ENCODE measurements around the gene DUS1L. TPM values are rescaled to one million over a fixed set of nuclear protein-coding genes. Genes with fewer than 3 reads are reported as not detected.
A peak's percentile ranks its signal among the peaks of the same experiment; 100 is the strongest.

Gene DUS1L
- total and polyA plus RNA-seq, 7 donors: 72.6 to 170 (median 117) TPM

- H3K36me3 ChIP-seq (ENCODE audit: insufficient read depth in 1 of 2, low read depth in 1 of 2): peaks cover 11 to 100% of the 10 kb centered on the region in 2 donors
- WGBS, 3 donors: 88 to 89% (median 88%) methylated on average over 33 to 39 of the region's 39 CpGs
- DNase-seq (peak; percentile 10 to 46), ATAC-seq (no peak)
- H3K27me3 ChIP-seq (ENCODE audit: insufficient read depth in 3 of 3, low read length in 2 of 3): no peaks in the 10 kb centered on the region
- no peaks in the 10 kb centered on the region for H3K4me1 ChIP-seq
- H3K4me3 ChIP-seq: no peak overlapping the region
- H3K27ac ChIP-seq: no peak overlapping the region
- intact Hi-C loops (cut with DNase I): no loop called here
- TF ChIP-seq, protein P1, sequence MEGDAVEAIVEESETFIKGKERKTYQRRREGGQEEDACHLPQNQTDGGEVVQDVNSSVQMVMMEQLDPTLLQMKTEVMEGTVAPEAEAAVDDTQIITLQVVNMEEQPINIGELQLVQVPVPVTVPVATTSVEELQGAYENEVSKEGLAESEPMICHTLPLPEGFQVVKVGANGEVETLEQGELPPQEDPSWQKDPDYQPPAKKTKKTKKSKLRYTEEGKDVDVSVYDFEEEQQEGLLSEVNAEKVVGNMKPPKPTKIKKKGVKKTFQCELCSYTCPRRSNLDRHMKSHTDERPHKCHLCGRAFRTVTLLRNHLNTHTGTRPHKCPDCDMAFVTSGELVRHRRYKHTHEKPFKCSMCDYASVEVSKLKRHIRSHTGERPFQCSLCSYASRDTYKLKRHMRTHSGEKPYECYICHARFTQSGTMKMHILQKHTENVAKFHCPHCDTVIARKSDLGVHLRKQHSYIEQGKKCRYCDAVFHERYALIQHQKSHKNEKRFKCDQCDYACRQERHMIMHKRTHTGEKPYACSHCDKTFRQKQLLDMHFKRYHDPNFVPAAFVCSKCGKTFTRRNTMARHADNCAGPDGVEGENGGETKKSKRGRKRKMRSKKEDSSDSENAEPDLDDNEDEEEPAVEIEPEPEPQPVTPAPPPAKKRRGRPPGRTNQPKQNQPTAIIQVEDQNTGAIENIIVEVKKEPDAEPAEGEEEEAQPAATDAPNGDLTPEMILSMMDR (IDR thresholded peaks at IDR 0.05): no peak
- no peaks in the 10 kb centered on the region for H3K9me3 ChIP-seq
These were observed 21.6 kb upstream of the DUS1L start for GRCh38 chr17:82086941-82087906.

- Histone ChIP-seq H3K27ac (no peak overlapping the region), H3K36me3 (ENCODE audit: insufficient read depth in 1 of 2, low read depth in 1 of 2) (peaks cover 11 to 100% of the 10 kb centered on the region in 2 donors), H3K27me3 (ENCODE audit: insufficient read depth in 3 of 3, low read length in 2 of 3) (no peaks in the 10 kb centered on the region), H3K4me1 (no peaks in the 10 kb centered on the region), H3K9me3 (no peaks in the 10 kb centered on the region), H3K4me3 (no peak overlapping the region)
- ATAC-seq (no peak), DNase-seq (peak; percentile 11 to 51)
- TF ChIP-seq, protein P1 (IDR thresholded peaks at IDR 0.05): no peak
- intact Hi-C loops (cut with DNase I): no loop called here
- WGBS, 3 donors: 86 to 92% (median 90%) methylated on average over 25 of the region's 25 CpGs
These were observed 20.5 kb upstream of the DUS1L start for GRCh38 chr17:82085931-82086764.

DNA sequence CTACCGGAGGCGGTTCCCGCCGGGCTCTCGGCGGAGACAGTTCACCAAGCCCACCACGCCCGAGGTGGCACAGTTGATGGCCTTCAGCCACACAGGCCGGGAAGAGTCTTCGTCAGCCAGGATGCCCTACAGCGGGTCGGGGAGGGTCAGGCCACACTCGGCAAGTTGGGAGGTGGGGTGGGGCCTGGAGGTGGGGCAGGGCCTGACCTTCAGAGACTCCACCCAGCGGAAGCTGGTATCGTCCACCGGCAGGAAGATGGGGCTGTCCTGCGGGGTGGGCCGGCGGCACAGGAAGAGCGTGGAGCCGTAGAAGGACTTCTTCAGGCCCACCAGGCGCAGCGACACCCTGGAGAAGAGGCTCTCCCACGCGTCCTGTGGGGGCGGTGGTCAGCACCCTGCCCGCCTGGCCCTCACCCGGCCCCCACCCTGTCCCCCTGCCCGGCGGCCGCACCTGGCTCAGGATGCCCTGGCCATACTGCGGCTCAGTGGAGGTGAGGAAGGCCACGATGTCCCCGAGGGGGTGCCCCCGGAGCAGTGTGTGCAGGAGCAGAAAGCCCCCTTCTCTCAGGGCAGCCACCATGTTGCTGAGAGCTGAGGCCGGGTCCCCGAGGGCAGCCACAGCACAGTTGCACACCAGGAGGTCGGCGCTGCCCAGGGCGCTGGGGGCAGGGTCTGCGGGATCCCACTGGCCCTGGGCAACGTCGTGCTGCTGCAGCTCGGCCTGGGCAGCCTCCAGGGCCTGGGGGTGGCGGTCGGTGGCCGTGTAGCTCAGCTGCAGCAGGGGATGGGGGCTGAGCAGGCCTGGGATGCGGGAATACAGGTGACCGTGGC is 19.6 kb upstream of the DUS1L start:
- no peaks in the 10 kb centered on the region for H3K9me3 ChIP-seq
- 88 to 92% (median 89%) methylated on average over 42 to 49 of the region's 49 CpGs for WGBS, 3 donors
- peaks cover 11 to 100% of the 10 kb centered on the region in 2 donors for H3K36me3 ChIP-seq (ENCODE audit: insufficient read depth in 1 of 2, low read depth in 1 of 2)
- H3K27me3 ChIP-seq (ENCODE audit: insufficient read depth in 3 of 3, low read length in 2 of 3): no peaks in the 10 kb centered on the region
- peak; percentile 14 to 51 for DNase-seq
- no peaks in the 10 kb centered on the region for H3K4me1 ChIP-seq
- intact Hi-C loops (cut with DNase I): no loop called here
- H3K27ac ChIP-seq: no peak overlapping the region
- no peak overlapping the region for H3K4me3 ChIP-seq
- ATAC-seq: no peak
- TF ChIP-seq, protein P1 (IDR thresholded peaks at IDR 0.05): no peak

- Histone ChIP-seq H3K36me3 (ENCODE audit: insufficient read depth in 1 of 2, low read depth in 1 of 2) (peaks cover 7 to 100% of the 10 kb centered on the region in 2 donors), H3K4me1 (no peaks in the 10 kb centered on the region), H3K4me3 (no peak overlapping the region), H3K9me3 (no peaks in the 10 kb centered on the region), H3K27me3 (ENCODE audit: insufficient read depth in 3 of 3, low read length in 2 of 3) (no peaks in the 10 kb centered on the region), H3K27ac (no peak overlapping the region)
- DNase-seq (peak in 1 of 2 donors; percentile 44), ATAC-seq (no peak)
- WGBS, 3 donors: 88 to 93% (median 92%) methylated on average over 26 to 31 of the region's 31 CpGs
- TF ChIP-seq, protein P1 (IDR thresholded peaks at IDR 0.05): no peak
- intact Hi-C loops (cut with DNase I): no loop called here
These were observed 18.9 kb upstream of the DUS1L start for GRCh38 chr17:82084373-82085030.

Measured in psoas muscle (tissue), 8 donors.